Measurements from ENCODE around the gene ASMT. TPM values are rescaled to one million over a fixed set of nuclear protein-coding genes. Genes with fewer than 3 reads are reported as not detected.

ASMT gene
- total RNA-seq, 2 donors from 2014 or later = not detected

GRCh38 chrX:1599791-1600405 lies 15.0 kb upstream of the ASMT start:
- no peaks in the 10 kb centered on the region for H3K27me3 ChIP-seq
- no peaks in the 10 kb centered on the region for H3K9me3 ChIP-seq
- no peaks in the 10 kb centered on the region for H3K4me1 ChIP-seq
- no peak overlapping the region for H3K4me3 ChIP-seq
- DNase-seq (ENCODE audit: low spot score) = no peak
- H3K27ac ChIP-seq = no peak overlapping the region
- TF ChIP-seq, protein P1, sequence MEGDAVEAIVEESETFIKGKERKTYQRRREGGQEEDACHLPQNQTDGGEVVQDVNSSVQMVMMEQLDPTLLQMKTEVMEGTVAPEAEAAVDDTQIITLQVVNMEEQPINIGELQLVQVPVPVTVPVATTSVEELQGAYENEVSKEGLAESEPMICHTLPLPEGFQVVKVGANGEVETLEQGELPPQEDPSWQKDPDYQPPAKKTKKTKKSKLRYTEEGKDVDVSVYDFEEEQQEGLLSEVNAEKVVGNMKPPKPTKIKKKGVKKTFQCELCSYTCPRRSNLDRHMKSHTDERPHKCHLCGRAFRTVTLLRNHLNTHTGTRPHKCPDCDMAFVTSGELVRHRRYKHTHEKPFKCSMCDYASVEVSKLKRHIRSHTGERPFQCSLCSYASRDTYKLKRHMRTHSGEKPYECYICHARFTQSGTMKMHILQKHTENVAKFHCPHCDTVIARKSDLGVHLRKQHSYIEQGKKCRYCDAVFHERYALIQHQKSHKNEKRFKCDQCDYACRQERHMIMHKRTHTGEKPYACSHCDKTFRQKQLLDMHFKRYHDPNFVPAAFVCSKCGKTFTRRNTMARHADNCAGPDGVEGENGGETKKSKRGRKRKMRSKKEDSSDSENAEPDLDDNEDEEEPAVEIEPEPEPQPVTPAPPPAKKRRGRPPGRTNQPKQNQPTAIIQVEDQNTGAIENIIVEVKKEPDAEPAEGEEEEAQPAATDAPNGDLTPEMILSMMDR (IDR thresholded peaks at IDR 0.05) = no peak
- H3K36me3 ChIP-seq = peaks cover 77% of the 10 kb centered on the region

DNA sequence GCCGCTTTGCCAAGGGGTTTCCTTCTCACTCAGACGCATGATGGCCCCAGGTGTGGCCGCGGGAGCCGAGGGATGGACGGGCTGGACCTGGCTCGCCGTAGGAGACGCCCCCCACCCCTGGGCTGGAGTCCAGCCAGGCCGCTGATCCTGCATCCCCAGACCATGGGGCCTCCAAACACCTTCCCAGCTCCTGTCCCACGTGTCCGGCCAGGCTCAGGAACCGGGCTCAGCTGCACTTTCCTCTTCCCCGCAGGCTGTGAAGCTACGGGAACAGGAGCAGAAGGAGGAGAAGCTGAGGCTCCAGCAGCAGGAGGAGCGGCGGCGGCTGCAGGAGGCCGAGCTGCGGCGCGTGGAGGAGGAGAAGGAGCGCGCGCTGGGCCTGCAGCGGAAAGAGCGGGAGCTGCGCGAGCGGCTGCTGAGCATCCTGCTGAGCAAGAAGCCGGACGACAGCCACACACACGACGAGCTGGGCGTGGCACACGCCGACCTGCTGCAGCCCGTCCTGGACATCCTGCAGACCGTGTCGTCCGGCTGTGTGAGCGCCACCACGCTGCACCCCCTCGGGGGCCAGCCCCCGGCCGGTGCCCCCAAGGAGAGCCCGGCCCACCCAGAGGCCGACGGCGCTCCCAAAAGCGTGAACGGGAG lies 14.3 kb upstream of the ASMT start:
- no peak for DNase-seq (ENCODE audit: low spot score)
- Histone ChIP-seq H3K4me3 (no peak overlapping the region), H3K36me3 (peaks cover 72% of the 10 kb centered on the region), H3K27me3 (no peaks in the 10 kb centered on the region), H3K4me1 (no peaks in the 10 kb centered on the region), H3K9me3 (no peaks in the 10 kb centered on the region), H3K27ac (no peak overlapping the region)
- TF ChIP-seq, protein P1 (IDR thresholded peaks at IDR 0.05) = no peak

- TF ChIP-seq, protein P1 (IDR thresholded peaks at IDR 0.05) = no peak
- Histone ChIP-seq H3K4me1 (no peaks in the 10 kb centered on the region), H3K36me3 (peaks cover 66% of the 10 kb centered on the region), H3K4me3 (no peak overlapping the region), H3K27me3 (no peaks in the 10 kb centered on the region), H3K9me3 (no peaks in the 10 kb centered on the region), H3K27ac (no peak overlapping the region)
- DNase-seq (ENCODE audit: low spot score) = no peak
Observed at GRCh38 chrX:1601051-1601767, 13.7 kb upstream of the ASMT start.

GRCh38 chrX:1601768-1602085 lies 13.1 kb upstream of the ASMT start:
- no peaks in the 10 kb centered on the region for H3K4me1 ChIP-seq
- H3K27ac ChIP-seq = no peak overlapping the region
- no peaks in the 10 kb centered on the region for H3K27me3 ChIP-seq
- H3K36me3 ChIP-seq = peaks cover 65% of the 10 kb centered on the region
- no peaks in the 10 kb centered on the region for H3K9me3 ChIP-seq
- TF ChIP-seq, protein P1 (IDR thresholded peaks at IDR 0.05) = no peak
- no peak overlapping the region for H3K4me3 ChIP-seq
- DNase-seq (ENCODE audit: low spot score) = no peak

- no peak overlapping the region for H3K4me3 ChIP-seq
- DNase-seq (ENCODE audit: low spot score) = no peak
- peaks cover 59% of the 10 kb centered on the region for H3K36me3 ChIP-seq
- no peaks in the 10 kb centered on the region for H3K4me1 ChIP-seq
- no peaks in the 10 kb centered on the region for H3K27me3 ChIP-seq
- H3K27ac ChIP-seq = no peak overlapping the region
- TF ChIP-seq, protein P1 (IDR thresholded peaks at IDR 0.05) = no peak
- no peaks in the 10 kb centered on the region for H3K9me3 ChIP-seq
Observed at GRCh38 chrX:1602299-1602698, 12.6 kb upstream of the ASMT start.

All from right atrium auricular region (tissue), 2 donors.